ENCODE measurements around the gene MUC7.

DNA sequence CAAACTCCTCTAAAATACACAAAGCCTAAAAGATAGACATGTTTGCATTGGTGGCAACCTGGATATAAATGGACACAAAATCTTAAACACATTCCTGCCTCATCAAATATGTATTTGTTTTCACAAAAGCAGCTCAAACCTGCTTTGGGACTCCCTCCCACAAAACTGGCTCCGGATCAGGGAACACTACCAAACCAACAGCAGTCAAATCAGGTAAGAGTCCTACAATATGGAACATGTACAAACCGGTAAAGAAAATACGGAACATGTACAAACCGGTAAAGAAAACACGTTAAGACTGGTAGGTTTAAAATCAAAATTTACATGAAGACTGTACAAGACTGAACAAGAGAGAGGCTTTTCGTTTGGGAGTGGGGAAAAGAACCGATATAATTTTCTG, 50.6 kb downstream of the MUC7 start:
- TF ChIP-seq, protein P1, sequence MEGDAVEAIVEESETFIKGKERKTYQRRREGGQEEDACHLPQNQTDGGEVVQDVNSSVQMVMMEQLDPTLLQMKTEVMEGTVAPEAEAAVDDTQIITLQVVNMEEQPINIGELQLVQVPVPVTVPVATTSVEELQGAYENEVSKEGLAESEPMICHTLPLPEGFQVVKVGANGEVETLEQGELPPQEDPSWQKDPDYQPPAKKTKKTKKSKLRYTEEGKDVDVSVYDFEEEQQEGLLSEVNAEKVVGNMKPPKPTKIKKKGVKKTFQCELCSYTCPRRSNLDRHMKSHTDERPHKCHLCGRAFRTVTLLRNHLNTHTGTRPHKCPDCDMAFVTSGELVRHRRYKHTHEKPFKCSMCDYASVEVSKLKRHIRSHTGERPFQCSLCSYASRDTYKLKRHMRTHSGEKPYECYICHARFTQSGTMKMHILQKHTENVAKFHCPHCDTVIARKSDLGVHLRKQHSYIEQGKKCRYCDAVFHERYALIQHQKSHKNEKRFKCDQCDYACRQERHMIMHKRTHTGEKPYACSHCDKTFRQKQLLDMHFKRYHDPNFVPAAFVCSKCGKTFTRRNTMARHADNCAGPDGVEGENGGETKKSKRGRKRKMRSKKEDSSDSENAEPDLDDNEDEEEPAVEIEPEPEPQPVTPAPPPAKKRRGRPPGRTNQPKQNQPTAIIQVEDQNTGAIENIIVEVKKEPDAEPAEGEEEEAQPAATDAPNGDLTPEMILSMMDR (IDR thresholded peaks at IDR 0.05), result no peak
- TF ChIP-seq POLR2A (IDR thresholded peaks at IDR 0.05), result no peak
